Stimulated activated CD8-positive, alpha-beta memory T cell treated with anti-CD3 and anti-CD28 coated beads, Interleukin-4, amount 100 ng/mL, for 24 hours (primary cell): ENCODE measurements around the gene KRTAP1-4.
"Not testable (repeated sequence)": the region's sequence is repeated elsewhere in the genome, so short reads cannot be mapped to it uniquely, and the experiment has no call there.

ENCODE experiments used
- DNase-seq: peaks from one replicate; pipeline ENCODE4 v3.0.0-alpha.2; 2020; ENCODE audit warnings: low read depth

KRTAP1-4 gene, protein sequence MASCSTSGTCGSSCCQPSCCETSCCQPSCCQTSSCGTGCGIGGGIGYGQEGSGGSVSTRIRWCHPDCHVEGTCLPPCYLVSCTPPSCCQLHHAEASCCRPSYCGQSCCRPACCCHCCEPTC

DNA sequence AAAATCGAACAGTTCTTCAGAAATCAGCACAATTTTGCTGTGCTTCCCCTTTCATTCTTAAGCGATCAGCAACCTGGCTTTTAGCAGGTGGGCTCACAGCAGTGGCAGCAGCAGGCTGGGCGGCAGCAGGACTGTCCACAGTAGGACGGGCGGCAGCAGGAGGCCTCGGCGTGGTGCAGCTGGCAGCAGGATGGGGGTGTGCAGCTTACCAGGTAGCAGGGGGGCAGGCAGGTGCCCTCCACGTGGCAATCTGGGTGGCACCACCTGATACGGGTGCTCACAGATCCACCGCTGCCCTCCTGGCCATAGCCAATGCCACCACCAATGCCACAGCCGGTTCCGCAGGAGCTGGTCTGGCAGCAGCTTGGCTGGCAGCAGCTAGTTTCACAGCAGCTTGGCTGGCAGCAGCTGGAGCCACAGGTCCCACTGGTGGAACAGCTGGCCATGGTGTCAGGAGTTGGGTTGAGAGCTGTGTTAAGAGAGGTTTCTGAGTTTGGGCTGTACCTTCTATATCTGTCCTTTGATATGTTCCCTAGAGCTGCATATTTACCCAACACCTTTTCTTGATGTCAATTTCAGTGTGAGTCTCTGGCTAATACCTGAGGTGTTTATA is at the start of gene KRTAP1-4:
Gene KRTAP1-4, minus strand, starts transcription at position 563 of the 613 bp plus-strand sequence. Its CDS starts 117 bp downstream, at position 446.
- DNase-seq, result no peak

DNA sequence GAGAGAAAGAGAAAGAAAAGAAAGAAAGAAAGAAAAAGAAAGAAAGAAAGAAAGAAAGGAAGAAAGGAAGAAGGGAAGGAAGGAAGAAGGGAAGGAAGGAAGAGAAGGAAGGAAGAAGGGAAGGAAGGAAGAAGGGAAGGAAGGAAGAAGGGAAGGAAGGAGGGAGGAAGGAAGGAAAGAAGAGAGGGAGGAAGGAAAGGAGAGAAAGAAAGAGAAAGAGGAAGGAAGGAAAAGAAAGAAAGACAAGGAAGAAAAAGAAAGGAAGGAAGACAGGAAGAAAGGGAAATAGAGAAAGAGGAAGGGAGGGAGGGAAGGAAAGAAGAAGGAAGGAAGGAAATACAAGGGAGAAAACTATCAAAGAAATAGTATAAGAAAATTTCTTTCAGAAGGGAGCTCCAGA is 46.8 kb upstream of the KRTAP1-4 start:
- no peak for DNase-seq

DNA sequence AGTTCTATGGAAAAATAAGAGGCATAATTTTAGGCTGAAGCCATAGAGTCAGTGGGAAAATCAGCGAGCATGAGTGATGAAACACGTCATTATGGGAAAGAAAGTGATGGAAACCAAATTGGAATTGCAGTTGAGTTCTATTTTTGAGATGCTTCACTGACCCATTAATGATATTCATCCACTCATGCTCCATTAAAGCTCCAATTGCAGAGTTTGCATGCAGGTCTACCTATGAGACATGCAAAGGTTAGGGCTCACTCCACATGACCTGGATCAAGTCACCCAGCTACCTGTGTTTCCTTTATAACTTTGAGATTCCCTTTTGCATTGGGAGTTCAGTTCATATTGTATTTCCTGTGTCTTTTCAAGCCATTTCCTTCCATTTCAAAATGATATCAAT is 43.7 kb upstream of the KRTAP1-4 start:
- DNase-seq, result no peak

DNA sequence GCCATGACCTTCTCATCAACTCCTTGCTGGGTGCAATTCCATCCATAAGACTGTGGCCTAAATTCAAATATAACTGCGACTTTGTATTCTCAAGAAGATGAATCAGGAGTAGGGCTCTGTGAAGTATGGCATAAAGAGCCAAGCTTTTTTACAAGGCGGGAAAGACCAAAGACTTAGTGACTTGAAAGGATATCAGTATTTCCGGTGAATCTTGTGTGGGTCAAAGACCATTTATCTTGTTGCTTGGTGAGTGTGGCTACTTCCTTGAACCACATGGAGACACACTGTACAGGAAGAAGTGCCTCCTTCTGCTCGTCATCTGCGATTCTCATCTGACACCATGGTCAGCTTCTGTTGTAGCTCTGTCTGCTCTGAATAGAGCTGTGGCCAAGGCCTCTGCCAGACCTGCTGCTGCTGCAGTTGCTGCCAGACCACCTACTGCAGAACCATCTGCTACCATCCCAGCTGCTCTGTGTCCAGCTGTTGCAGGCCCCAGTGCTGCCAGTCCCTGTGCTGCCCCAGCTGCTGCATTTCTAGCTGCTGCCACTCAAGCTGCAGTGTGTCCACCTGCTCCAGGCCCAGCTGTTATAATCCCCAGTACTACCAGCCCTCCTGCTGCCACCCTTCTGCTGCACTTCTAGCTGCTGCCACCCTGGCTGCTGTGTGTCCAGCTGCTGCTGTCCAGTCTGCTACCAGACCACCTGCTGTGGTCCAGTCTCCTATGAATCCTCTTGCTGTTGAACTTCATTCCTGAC is 41.8 kb upstream of the KRTAP1-4 start:
- no peak for DNase-seq

DNA sequence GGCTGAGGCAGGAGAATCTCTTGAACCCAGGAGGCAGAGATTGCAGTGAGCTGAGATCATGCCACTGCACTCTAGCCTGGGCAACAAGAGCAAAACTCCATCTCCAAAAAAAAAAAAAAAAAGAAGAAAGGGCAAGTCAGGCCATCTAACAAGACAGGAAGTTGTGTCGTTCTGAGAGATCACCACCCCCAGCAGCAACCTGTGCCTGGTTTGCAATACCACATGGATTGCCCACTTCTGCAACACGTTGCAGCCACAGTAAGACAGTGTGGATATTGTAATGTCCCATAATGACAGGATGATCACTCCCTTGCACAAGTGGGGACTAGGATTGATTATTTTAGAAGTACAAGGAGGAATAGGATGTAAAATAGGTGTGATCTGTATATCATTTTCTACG is 39.0 kb upstream of the KRTAP1-4 start:
- DNase-seq, result no peak

DNA sequence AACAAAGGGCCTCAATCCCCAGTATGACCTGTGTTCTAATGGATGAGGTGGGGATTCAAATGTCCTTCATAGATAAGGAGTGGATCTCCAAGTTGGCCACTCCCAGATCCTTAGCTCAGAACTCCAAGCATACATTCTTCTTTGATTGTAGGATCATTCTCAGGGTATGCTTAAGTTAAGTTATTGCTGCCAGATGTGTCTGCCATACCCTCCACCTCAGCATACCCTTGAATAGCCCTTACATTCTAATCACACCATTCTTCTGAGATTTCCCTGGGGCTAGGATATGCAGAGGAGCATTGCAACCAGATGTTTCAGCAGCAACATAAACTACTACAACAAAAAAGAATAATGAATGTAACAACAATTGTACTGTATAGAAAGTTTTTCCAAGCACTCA is 37.3 kb upstream of the KRTAP1-4 start:
- DNase-seq, result no peak

DNA sequence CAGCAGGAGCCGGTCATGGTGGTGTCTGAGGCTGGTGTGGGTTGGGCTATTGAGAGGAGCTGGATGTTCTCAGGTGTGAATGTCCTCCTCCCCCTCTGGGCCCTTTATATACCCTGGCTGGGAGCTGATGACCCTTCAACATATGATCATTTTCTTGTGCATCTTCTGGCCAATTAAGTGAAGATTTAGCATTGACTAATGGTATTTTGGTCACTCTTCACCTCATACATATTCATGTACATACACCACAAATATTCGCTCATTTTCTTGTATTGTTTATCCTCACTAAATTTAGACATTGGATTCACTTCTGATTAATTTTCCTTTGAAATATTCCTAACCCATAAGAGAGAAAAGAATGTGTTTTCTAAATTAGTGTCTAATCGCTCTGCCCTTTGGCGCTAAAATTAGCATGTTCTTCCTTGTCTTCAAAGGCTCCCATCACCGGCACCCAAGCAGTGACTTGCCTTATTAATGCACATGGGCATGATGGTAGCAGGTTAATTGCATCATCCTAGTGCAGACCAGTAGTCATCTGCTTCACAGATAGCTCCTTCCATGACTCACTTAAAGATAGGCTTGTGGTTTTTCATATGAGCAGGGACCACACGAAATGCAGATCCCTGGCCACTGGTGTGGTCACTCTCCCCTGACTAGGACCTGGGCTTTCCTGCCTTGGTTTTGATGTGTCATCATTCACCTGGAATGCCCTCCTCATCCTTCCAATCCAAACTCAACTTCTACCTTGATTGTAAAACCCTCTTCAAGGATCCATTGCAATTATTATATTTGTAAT is 36.0 kb upstream of the KRTAP1-4 start, which contains the start of gene KRTAP2-4:
Gene KRTAP2-4, minus strand, starts transcription at position 51 of the 796 bp plus-strand sequence. Its CDS starts 34 bp downstream, at position 17.
- no peak for DNase-seq

DNA sequence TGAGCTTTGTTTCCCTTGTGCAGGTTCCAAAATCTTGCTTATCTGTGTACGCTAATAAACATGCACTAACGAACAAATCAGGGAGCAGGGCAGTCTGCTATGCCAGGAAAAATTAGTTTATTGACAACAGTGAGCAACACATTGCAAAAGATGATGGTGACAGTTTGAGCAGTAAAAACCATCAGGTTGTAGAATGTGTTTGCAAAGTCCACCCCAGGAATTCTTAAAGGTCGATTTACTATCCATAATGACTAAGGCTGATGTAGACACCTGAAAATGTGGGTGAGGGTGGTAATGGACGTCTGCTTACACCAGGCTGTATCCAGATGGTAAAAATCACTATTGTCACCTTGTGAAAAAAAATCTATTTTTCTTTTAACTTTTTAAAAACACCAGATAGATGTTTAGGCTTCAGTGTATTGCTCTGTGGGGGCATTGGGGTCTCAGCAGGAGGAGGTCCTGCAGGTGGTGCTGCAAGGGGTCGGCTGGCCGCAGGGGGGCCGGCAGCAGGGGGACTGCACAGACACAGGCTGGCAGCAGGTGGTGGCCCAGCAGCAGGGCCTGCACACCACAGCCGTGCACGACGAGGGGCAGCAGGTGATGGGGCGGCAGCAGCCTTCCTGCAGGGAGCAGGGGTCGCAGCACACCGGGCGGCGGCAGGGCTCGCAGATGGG is 35.2 kb upstream of the KRTAP1-4 start:
- not testable (repeated sequence) for DNase-seq

DNA sequence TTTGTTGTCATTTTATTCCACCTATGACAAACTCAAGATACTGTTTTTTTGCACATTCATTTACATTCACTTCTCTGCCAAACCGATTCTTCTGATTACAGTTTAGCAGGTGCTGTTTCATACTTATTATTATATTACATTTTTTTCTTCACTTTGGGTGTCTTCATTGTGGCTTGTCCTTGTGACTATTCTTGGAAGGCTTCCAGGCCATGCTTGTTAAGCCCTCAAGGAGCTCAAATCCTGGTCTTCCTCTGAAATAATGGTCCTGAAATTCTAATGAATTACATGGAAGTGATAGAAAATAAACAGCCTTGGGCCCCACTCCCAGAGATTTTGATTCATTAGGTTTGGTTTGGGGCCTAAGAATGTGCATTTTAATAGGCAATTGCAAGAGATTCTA is 34.3 kb upstream of the KRTAP1-4 start:
- no peak for DNase-seq

DNA sequence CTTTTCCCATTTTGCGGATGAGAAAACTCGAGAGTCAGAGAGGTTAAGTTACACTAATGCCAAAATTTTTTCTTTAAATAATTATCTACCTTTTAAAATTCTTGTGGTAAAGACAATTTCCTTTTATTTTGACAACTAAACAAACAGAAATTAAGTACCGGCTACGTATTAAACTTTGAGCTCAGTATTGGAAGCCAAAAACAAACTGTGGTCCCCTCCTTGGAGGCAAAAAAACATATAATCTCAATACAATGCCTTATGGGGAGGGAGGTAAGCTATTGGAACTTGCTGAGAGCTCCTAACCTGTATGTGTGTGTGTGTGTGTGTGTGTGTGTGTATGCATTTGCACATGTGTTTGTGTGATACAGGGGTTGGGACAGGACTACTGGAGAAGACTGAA is 33.5 kb upstream of the KRTAP1-4 start:
- DNase-seq, result no peak

DNA sequence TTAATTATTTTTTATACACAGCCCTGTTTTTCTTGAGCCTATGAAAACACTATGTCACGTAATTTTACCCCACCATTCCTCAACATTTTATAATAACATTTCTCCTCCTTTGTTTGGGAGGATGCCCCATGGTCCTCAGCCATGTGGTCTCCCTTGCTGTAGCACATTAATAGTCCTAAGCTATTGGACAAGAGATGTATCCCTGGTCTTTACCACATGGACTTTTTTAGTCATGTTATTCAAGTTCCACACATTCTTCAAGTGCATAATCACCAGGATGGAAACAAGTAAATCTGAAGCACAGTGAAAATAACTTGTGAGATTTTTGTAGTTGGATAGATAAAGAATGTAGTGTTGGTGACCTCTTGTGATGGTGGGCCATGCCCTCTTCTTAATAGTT is 32.0 kb upstream of the KRTAP1-4 start:
- DNase-seq, result no peak

DNA sequence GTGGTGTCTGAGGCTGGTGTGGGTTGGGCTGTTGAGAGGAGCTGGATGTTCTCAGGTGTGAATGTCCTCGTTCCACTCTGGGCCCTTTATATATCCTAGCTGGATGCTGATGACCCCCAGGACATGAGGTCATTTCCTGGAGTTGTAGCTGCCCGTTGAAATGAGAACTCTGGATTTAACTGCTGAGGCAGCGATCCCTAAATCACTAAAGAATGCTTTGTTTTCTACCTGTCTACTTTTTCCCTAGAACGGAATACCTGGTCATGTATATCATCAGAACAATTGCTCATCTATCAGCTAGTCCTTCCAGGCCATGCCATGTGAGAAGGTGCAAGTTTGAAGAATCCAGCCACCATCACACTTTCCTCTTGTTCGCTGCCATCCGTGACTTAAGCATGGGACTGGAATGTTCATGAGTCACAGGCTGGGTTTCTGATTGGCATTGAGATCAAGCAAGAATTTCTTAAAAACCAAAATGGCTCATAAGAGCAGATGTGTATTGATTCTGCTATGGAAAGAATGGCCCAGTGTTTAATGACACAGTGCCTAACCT is 30.1 kb upstream of the KRTAP1-4 start, which contains the start of gene KRTAP2-3:
Gene KRTAP2-3, minus strand, starts transcription at position 63 of the 553 bp plus-strand sequence. CDS start 64 bp downstream, outside the sequence.
- DNase-seq, result no peak

DNA sequence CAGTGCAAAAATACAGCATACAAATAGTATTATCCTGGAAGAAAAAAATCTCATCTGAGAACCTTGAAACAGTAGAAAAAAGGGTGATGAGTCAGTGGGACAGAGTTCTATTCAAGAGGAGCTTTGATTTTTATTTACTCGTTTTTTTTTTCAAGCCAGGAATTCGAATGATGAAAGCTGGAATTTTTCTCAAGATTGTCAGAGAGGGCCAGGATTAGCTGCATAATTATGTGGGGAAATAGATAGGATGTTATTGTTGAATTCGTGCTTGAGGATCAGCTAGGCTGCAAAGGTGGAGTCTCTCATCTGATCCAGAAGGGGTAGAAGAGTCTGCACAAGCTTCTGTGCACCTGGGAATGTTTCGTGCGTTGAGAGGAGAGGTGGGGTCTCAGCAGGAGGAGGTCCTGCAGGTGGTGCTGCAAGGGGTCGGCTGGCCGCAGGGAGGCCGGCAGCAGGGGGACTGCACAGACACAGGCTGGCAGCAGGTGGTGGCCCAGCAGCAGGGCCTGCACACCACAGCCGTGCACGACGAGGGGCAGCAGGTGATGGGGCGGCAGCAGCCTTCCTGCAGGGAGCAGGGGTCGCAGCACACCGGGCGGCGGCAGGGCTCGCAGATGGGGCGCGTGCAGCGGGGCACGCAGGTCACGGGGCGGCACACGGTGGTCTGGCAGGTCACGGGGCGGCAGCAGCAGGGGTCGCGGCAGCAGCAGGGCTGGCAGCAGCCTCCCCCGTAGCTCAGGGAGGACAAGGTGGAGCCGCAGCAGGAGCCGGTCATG is 29.5 kb upstream of the KRTAP1-4 start:
- DNase-seq, result not testable (repeated sequence)

DNA sequence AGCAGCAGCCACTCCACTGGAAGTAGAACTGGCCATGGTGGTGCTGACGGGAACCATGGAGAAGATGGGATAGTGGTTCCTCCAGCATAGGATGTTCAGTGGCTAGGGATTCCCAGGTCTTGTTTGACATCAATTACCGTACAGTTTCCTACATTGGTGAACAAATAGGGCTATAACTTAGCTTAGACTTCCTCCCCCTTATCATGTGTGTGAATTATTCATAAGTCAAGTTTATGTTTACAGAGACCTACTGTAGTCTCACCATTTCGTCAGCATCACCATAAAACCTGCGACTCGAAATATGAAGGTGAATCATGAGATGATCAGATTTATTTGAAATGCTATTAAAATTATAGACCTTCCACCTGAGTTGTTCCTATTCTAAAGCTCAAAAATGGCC is 28.7 kb upstream of the KRTAP1-4 start:
- no peak for DNase-seq

DNA sequence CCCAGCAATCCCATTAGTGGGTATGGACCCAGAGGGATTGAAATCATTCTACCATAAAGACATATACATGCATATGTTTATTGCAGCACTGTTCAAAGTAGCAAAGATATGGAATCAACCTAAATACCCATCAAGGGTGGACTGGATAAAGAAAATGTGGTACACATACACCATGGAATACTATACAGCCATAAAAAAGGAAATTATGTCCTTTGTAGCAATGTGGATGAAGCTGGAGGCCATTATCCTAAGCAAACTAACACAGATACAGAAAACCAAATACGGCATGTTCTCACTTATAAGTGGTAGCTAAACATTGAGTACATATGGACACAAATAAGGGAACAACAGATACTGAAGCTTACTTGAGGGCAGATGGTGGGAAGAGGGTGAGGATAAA is 27.6 kb upstream of the KRTAP1-4 start:
- DNase-seq, result no peak

DNA sequence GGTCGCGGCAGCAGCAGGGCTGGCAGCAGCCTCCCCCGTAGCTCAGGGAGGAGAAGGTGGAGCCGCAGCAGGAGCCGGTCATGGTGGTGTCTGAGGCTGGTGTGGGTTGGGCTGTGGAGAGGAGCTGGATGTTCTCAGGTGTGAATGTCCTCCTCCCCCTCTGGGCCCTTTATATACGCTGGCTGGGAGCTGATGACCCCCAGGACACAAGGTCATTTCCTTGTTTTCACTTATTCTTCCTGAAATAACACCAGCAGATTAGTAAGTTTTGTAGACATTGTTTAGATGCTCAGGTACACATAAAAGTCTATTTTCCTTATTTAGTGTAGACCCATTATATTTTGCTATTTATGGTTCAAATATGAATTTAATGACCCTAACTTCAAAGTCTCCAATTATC is 25.1 kb upstream of the KRTAP1-4 start, which contains the start of gene KRTAP2-2:
Gene KRTAP2-2, minus strand, starts transcription at position 101 of the 400 bp plus-strand sequence. Its CDS starts 19 bp downstream, at position 82.
- DNase-seq, result not testable (repeated sequence)

DNA sequence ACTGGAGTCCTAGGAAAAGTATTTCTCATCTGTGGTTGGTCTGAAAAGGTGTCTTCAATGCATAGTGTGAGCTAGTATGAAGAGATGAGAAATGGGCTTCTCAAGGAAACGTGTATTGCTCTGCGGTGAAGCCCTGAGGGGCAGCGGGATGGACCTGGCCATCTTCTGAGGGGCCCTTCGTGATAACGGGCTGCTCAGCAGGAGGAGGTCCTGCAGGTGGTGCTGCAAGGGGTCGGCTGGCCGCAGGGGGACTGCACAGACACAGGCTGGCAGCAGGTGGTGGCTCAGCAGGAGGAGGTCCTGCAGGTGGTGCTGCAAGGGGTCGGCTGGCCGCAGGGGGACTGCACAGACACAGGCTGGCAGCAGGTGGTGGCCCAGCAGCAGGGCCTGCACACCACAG is 24.6 kb upstream of the KRTAP1-4 start:
- not testable (repeated sequence) for DNase-seq

DNA sequence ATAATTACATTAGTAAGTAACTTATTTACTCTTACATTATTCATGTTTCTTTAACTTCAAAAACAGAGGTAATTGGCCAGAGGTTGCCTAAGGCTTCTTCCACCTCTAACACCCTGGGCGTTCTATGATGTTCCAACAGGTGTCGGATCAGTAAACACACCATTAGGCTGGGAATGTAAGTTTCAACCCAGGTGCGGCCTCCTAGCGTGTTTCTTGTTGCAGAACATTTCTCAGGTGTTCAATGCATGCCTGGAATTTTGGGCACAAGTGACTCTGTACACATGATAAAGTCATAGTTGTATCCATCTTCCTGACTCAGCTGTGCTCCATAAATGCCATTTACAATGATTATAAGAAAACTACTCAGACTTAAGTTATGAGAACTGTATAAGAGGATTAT is 24.0 kb upstream of the KRTAP1-4 start:
- no peak for DNase-seq

DNA sequence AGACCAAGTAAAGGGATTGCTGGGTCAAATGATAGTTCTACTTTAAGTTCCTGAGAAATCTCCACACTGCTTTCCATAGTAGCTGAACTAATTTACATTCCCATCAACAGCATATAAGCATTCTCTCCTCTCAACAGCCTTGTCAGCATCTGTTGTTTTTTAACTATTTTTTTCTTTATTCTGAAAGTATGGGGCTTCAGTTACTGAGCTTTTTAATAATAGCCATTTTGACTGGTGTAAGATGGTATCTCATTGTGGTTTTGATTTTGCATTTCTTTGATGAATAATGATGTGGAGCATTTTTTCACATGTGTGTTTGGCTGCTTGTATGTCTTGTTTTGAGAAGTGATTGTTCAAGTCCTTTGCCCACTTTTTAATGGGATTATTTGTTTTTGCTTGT is 22.6 kb upstream of the KRTAP1-4 start:
- DNase-seq, result no peak

DNA sequence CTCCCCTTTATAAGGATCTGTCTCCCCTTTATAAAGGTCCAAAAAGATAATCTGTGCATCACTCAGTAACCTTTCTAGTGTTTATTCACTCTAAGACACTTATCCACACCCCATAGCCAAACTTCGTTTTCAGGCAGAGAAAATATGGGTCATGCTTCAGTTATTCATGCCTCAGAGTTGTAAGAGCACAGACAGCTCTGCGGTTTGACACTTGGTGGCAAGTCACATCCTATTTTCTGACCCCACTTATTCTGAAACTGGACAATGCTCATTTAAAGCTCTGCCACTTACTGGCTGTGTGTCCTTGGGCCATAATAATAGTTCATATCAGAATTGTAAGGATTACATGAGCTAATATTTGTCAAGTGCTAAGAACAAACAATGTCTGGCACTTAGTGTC is 19.1 kb upstream of the KRTAP1-4 start:
- DNase-seq, result no peak

DNA sequence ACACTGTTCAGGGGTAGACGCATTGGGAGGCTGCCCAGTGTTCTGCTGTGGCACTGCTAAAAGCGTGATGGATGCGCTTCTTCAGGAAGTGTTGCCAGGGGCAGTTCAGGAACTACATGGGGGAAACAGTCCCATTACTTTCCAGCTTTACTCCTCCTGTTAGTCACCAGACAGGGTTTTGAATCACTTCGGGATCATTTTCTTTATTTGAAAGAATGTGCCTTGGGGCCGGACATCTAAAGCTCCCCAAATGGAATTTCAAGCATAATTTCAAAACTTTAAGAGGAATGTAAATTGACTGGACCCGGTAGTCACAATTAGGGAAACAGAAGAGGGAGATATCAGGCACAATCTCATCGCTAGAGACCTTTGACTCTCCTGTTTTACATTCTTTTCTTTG is 18.4 kb upstream of the KRTAP1-4 start:
- DNase-seq, result no peak
